Measurements from ENCODE around the gene SALL1.

The SALL1 gene

DNA sequence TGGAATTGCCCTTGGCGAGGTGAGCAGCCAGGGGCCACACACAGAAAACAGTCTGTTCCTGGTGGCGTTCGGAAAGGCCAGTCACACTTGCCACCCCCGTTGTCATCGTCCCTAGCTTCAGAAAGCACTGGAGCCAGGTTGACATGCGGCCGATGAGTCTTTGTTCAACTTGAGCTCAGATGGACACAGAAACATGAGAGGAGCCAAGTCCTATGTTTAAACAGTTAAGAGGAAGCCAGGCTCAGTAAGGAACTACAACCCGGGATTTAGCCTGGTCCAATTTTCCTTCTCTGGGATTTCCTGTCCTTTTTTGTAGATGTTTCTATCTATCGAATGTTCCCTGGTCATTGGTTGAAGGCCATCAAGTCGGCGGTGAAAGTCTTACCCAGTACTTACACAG is 19.5 kb downstream of the SALL1 start:
- Histone ChIP-seq H3K9ac (ENCODE audit: low read length) (no peak overlapping the region), H3K4me3 (ENCODE audit: low read length) (no peak overlapping the region), H2AFZ (ENCODE audit: low read depth, low read length) (no peak overlapping the region), H3K9me3 (ENCODE audit: insufficient read depth, low read length) (no peaks in the 10 kb centered on the region), H4K20me1 (ENCODE audit: insufficient read depth, low read length) (no peaks in the 10 kb centered on the region), H3K4me2 (ENCODE audit: low read length) (no peak overlapping the region), H3K27ac (ENCODE audit: low read length) (no peak overlapping the region), H3K4me1 (ENCODE audit: low read length) (no peaks in the 10 kb centered on the region), H3K79me2 (ENCODE audit: low read length) (no peaks in the 10 kb centered on the region), H3K36me3 (replicated peaks; ENCODE audit: low read depth, low read length) (no peaks in the 10 kb centered on the region), H3K27me3 (ENCODE audit: low read depth, low read length) (no peaks in the 10 kb centered on the region)
- no peak for TF ChIP-seq EZH2phosphoT487 (IDR thresholded peaks at IDR 0.05; ENCODE audit: low read depth)
- TF ChIP-seq, protein P1, sequence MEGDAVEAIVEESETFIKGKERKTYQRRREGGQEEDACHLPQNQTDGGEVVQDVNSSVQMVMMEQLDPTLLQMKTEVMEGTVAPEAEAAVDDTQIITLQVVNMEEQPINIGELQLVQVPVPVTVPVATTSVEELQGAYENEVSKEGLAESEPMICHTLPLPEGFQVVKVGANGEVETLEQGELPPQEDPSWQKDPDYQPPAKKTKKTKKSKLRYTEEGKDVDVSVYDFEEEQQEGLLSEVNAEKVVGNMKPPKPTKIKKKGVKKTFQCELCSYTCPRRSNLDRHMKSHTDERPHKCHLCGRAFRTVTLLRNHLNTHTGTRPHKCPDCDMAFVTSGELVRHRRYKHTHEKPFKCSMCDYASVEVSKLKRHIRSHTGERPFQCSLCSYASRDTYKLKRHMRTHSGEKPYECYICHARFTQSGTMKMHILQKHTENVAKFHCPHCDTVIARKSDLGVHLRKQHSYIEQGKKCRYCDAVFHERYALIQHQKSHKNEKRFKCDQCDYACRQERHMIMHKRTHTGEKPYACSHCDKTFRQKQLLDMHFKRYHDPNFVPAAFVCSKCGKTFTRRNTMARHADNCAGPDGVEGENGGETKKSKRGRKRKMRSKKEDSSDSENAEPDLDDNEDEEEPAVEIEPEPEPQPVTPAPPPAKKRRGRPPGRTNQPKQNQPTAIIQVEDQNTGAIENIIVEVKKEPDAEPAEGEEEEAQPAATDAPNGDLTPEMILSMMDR (IDR thresholded peaks at IDR 0.05; ENCODE audit: low read depth, low read length), result no peak

DNA sequence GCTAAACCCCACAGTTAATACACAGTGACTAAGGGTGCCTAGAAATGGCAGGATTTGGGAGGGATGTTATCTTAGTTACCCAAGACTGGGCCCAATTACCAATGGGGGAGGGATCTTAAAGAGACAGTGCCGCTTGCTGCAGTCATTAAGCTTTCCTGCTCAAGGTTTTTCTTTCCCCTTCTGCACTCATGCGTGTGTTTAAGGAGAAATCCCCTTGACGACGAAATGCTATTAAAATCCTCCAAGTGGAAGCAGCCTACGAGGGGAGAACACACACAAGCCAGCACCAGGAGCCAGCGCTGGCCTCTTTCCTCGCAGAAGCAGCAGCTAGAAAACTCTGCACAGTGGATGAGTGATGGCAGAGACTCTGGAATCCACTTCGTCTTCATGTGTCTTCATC is 22.0 kb downstream of the SALL1 start:
- Histone ChIP-seq H3K27me3 (ENCODE audit: low read depth, low read length) (no peaks in the 10 kb centered on the region), H3K27ac (ENCODE audit: low read length) (no peak overlapping the region), H2AFZ (ENCODE audit: low read depth, low read length) (no peak overlapping the region), H3K9me3 (ENCODE audit: insufficient read depth, low read length) (no peaks in the 10 kb centered on the region), H3K4me2 (ENCODE audit: low read length) (no peak overlapping the region), H3K79me2 (ENCODE audit: low read length) (no peaks in the 10 kb centered on the region), H4K20me1 (ENCODE audit: insufficient read depth, low read length) (no peaks in the 10 kb centered on the region), H3K36me3 (replicated peaks; ENCODE audit: low read depth, low read length) (no peaks in the 10 kb centered on the region), H3K9ac (ENCODE audit: low read length) (no peak overlapping the region), H3K4me3 (ENCODE audit: low read length) (no peak overlapping the region), H3K4me1 (ENCODE audit: low read length) (no peaks in the 10 kb centered on the region)
- no peak for TF ChIP-seq EZH2phosphoT487 (IDR thresholded peaks at IDR 0.05; ENCODE audit: low read depth)
- TF ChIP-seq, protein P1 (IDR thresholded peaks at IDR 0.05; ENCODE audit: low read depth, low read length), result no peak

DNA sequence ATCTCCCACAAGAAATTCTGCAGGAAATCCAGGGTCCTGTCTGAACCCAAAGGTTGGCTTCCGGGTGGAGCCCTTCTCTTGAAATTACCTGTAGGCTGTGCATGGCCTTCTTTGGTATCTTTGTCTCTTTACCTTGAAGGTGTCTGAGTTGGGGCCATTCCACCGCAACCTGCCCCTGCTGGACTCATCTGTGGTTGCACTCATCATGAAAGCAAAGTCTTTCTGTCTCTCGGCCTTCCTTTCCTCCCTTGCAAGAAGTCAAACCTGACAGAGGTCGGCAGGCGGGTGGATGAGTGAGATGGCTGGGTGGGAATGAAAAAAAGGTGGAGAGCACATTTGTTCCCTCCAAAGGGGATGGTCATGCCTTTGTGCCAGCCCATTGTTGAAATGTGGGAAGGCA is 25.1 kb downstream of the SALL1 start:
- H2AFZ ChIP-seq (ENCODE audit: low read depth, low read length), result no peak overlapping the region
- no peaks in the 10 kb centered on the region for H3K79me2 ChIP-seq (ENCODE audit: low read length)
- H3K4me2 ChIP-seq (ENCODE audit: low read length), result no peak overlapping the region
- H3K4me1 ChIP-seq (ENCODE audit: low read length), result no peaks in the 10 kb centered on the region
- no peak overlapping the region for H3K9ac ChIP-seq (ENCODE audit: low read length)
- no peak overlapping the region for H3K4me3 ChIP-seq (ENCODE audit: low read length)
- H3K36me3 ChIP-seq (replicated peaks; ENCODE audit: low read depth, low read length), result no peaks in the 10 kb centered on the region
- H3K27ac ChIP-seq (ENCODE audit: low read length), result no peak overlapping the region
- H4K20me1 ChIP-seq (ENCODE audit: insufficient read depth, low read length), result no peaks in the 10 kb centered on the region
- H3K9me3 ChIP-seq (ENCODE audit: insufficient read depth, low read length), result no peaks in the 10 kb centered on the region
- H3K27me3 ChIP-seq (ENCODE audit: low read depth, low read length), result peaks cover 12% of the 10 kb centered on the region; the same call in 1 of the 2 replicates
- no peak for TF ChIP-seq EZH2phosphoT487 (IDR thresholded peaks at IDR 0.05; ENCODE audit: low read depth)
- TF ChIP-seq, protein P1 (IDR thresholded peaks at IDR 0.05; ENCODE audit: low read depth, low read length), result no peak

DNA sequence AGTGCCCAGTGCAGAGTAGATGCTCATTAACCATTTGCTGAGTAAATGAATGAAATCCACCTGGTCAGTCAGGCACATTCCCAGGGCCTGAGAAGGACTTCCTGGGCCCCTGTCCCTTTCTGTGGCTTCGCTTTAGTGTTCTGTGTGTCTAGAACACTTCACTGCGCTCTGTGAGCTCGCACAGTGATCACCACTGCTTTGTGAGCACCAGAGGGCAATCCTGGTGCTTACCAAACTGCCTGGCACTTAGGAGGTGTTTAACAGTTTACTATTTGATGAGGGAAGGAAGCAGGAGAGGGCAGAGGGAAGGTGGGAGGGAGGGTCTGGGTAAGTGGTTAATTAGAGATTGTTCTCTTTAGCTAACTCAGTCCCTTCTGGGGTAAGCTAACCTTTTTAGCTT is 26.2 kb downstream of the SALL1 start:
- H3K4me2 ChIP-seq (ENCODE audit: low read length), result no peak overlapping the region
- peaks cover 12% of the 10 kb centered on the region; the same call in 1 of the 2 replicates for H3K27me3 ChIP-seq (ENCODE audit: low read depth, low read length)
- H3K79me2 ChIP-seq (ENCODE audit: low read length), result no peaks in the 10 kb centered on the region

More for the DNA sequence above, 26.2 kb downstream of the SALL1 start:
- H3K9ac ChIP-seq (ENCODE audit: low read length), result no peak overlapping the region
- no peaks in the 10 kb centered on the region for H3K36me3 ChIP-seq (replicated peaks; ENCODE audit: low read depth, low read length)
- no peaks in the 10 kb centered on the region for H3K4me1 ChIP-seq (ENCODE audit: low read length)
- H3K9me3 ChIP-seq (ENCODE audit: insufficient read depth, low read length), result no peaks in the 10 kb centered on the region
- TF ChIP-seq, protein P1 (IDR thresholded peaks at IDR 0.05; ENCODE audit: low read depth, low read length), result no peak
- TF ChIP-seq EZH2phosphoT487 (IDR thresholded peaks at IDR 0.05; ENCODE audit: low read depth), result no peak
- no peak overlapping the region for H2AFZ ChIP-seq (ENCODE audit: low read depth, low read length)
- no peak overlapping the region for H3K27ac ChIP-seq (ENCODE audit: low read length)
- no peaks in the 10 kb centered on the region for H4K20me1 ChIP-seq (ENCODE audit: insufficient read depth, low read length)
- no peak overlapping the region for H3K4me3 ChIP-seq (ENCODE audit: low read length)

Measured in OCI-LY3 (cell line).